NCI-H510A treated with DMSO at 0.1 percent for 48 hours (cell line): Measurements from ENCODE around the gene SLCO1B3.
A peak's percentile ranks its signal among the peaks of the same experiment; 100 is the strongest.

Source experiments
- DNase-seq: peaks from one replicate; lab custom pipeline; 2025; lab: John Stamatoyannopoulos, UW

The SLCO1B3 gene

GRCh38 chr12:20885116-20885515, 74.6 kb downstream of the SLCO1B3 start:
- DNase-seq: no peak

- DNase-seq: no peak
Observed at GRCh38 chr12:20885552-20885951, 75.0 kb downstream of the SLCO1B3 start.

DNA sequence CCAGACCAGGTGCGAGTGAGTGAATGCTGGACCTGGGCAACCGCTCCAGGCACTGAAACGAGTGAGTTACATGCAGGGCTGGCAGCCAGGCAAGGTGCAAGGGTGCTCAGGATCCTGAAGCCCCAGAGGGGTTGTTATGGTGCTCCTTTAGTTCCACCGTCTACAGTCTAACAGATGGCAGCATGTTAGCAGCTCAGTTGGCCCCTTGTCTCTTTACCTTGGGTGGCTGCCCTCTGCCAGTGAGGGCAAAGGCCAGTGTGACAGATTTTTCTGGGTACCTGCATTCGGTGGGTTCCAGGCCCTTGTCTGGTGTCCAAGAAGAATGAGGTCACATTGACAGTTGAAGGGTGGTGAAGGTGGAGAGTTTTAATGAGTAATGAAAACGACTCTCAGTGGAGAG, 106.8 kb downstream of the SLCO1B3 start:
- no peak for DNase-seq

- DNase-seq: no peak
Observed at GRCh38 chr12:20917819-20918218, 107.3 kb downstream of the SLCO1B3 start.

DNA sequence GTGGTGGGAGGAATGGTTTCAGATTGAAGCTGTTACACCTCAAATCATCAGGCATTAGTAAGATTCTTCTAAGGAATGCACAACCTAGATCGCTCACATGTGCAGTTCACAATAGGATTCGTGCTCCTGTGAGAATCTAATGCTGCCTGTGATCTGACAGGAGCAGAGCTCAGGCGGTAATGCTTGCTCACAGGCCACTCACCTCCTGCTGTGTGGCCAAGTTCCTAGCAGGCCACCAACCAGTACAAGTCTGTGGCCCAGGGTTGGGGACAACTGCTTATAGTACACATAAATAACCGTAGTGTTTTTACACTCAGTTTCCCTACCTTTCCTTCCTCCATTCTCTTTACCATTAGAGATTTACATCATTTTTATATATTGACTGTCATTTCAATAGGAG, 121.4 kb downstream of the SLCO1B3 start:
- DNase-seq: no peak

- no peak for DNase-seq
Observed at GRCh38 chr12:20946732-20947131, 136.2 kb downstream of the SLCO1B3 start.

DNA sequence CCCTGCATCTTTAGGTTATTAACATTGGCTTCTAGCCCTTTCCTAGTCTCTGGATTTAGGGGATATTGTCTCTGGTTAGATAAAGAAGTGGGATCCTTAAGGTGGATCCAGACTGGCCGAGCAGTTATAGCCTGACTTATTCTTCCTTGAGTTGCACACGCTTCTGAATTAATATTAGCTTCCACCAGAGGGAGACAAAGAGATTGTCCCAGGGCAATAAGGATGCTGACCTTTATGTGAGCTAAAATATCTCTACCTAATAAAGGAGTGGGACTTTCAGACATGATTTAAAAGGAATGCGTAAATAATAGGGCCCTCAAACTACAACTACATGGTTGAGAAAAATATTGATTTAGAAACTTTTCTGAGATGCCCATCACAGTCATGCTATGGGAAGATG, 139.7 kb downstream of the SLCO1B3 start:
- DNase-seq: no peak

DNA sequence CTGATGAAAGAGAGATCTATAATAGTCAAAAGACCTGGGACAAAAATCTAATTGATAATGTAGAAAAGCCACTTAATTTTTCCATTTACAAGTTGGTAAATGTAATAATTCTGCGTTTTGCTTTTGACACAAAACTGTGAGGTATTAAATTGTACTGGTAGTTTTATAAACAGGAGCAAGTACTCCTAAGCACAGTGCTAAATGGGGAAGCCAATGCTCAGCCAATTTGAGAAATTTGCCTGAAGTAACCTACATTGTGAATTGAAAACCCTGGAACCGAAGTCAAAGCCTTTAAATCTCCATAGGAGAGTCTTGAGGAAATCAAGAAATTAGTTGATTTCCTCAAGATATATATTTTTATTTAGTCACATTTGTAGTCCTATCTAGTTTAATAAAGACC, 152.8 kb downstream of the SLCO1B3 start:
- no peak for DNase-seq

- DNase-seq: peak; percentile 4
Observed at GRCh38 chr12:20963762-20964161, 153.3 kb downstream of the SLCO1B3 start.
